Measurements from ENCODE around the gene C19orf44. TPM values are rescaled to one million over a fixed set of nuclear protein-coding genes. Genes with fewer than 3 reads are reported as not detected.
"Not testable (repeated sequence)": the region's sequence is repeated elsewhere in the genome, so short reads cannot be mapped to it uniquely, and the experiment has no call there.

The C19orf44 gene
- total and polyA plus RNA-seq, 8 donors, result 2.4 to 40.3 (median 3.8) TPM; not detected in 1

DNA sequence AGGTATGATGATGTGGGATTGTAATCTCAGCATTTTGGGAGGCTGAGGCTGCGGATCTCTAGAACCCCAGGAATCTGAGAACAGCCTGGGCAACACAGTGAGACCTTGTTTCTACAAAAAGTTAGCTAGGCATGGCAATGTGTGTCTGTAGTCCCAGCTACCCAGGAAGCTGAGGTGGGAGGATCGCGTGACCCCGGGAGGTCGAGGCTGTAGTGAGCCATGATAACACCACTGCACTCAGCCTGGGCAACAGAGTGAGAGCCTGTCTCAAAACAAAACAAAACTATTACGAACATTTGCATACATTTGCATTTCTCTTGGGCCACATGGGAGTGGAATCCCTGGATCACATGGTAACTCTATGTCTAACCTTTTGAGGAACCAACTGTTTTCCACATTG lies 1.6 kb downstream of the C19orf44 start:
- Histone ChIP-seq H3K27me3 (no peaks in the 10 kb centered on the region), H3K4me3 (no peak overlapping the region), H3K36me3 (peaks cover 0 to 25% (median 21%) of the 10 kb centered on the region in 4 donors), H3K27ac (no peak overlapping the region), H3K9me3 (no peaks in the 10 kb centered on the region), H3K4me1 (peaks cover 0 to 49% (median 17%) of the 10 kb centered on the region in 4 donors)
- TF ChIP-seq CTCF (IDR thresholded peaks at IDR 0.05) (no peak), EP300 (IDR thresholded peaks at IDR 0.05) (no peak), POLR2A (IDR thresholded peaks at IDR 0.05) (no peak), POLR2AphosphoS5 (IDR thresholded peaks at IDR 0.05) (no peak)
- intact Hi-C loops (cut with DNase I; ENCODE audit: low total_unique reads), result no loop called here
- 90 to 93% (median 93%) methylated on average over 6 of the region's 6 CpGs for WGBS, 5 donors
- DNase-seq, result no peak

DNA sequence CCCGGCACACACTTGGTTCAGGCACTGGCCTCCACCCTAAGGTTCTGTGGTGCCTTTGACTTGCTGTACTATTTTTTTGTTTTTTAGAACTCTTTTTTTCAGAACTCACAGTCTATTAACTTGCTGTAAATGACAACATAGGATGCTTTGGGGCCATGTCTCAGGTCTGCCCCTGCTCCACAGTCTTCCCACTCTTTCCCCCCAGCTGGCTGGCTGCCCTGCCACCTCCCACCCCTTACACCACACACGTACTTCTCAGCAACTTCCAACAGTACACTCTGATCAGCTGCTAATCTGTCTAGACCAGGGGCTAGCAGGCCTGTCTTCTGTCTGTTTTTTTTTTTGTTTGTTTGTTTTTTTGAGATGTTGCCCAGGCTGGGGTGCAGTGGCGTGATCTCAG lies 8.1 kb downstream of the C19orf44 start:
- 83 to 89% (median 87%) methylated on average over 3 of the region's 3 CpGs for WGBS, 5 donors
- H3K4me1 ChIP-seq, result peaks cover 0 to 6% (median 0%) of the 10 kb centered on the region in 4 donors
- H3K4me3 ChIP-seq, result no peak overlapping the region
- intact Hi-C loops (cut with DNase I; ENCODE audit: low total_unique reads), result no loop called here
- no peaks in the 10 kb centered on the region for H3K9me3 ChIP-seq
- peaks cover 14 to 85% (median 75%) of the 10 kb centered on the region in 4 donors for H3K36me3 ChIP-seq
- TF ChIP-seq POLR2AphosphoS5 (IDR thresholded peaks at IDR 0.05) (no peak), EP300 (IDR thresholded peaks at IDR 0.05) (no peak), POLR2A (IDR thresholded peaks at IDR 0.05) (no peak), CTCF (IDR thresholded peaks at IDR 0.05) (no peak)
- DNase-seq, result no peak
- no peak overlapping the region for H3K27ac ChIP-seq
- H3K27me3 ChIP-seq, result no peaks in the 10 kb centered on the region

- H3K36me3 ChIP-seq, result peaks cover 21 to 95% (median 86%) of the 10 kb centered on the region in 4 donors
- intact Hi-C loops (cut with DNase I; ENCODE audit: low total_unique reads), result not testable (repeated sequence)
- WGBS, 5 donors, result 91 to 95% (median 92%) methylated on average over 10 to 11 of the region's 11 CpGs
These were observed 10.0 kb downstream of the C19orf44 start for GRCh38 chr19:16506161-16506560.

GRCh38 chr19:16506961-16507360 lies 10.8 kb downstream of the C19orf44 start:
- H3K36me3 ChIP-seq, result peaks cover 21 to 95% (median 85%) of the 10 kb centered on the region in 4 donors
- no peak for TF ChIP-seq POLR2AphosphoS5 (IDR thresholded peaks at IDR 0.05)
- no peak for TF ChIP-seq CTCF (IDR thresholded peaks at IDR 0.05)
- no peak for TF ChIP-seq POLR2A (IDR thresholded peaks at IDR 0.05)
- TF ChIP-seq EP300 (IDR thresholded peaks at IDR 0.05), result no peak
- H3K27ac ChIP-seq, result no peak overlapping the region
- no peak overlapping the region for H3K4me3 ChIP-seq
- 84 to 95% (median 91%) methylated on average over 6 of the region's 6 CpGs for WGBS, 5 donors
- DNase-seq, result no peak
- intact Hi-C loops (cut with DNase I; ENCODE audit: low total_unique reads), result no loop called here
- H3K27me3 ChIP-seq, result no peaks in the 10 kb centered on the region
- no peaks in the 10 kb centered on the region for H3K9me3 ChIP-seq
- no peaks in the 10 kb centered on the region for H3K4me1 ChIP-seq

More at GRCh38 chr19:16506161-16506560, 10.0 kb downstream of the C19orf44 start:
- not testable (repeated sequence) for H3K4me1 ChIP-seq, H3K27ac ChIP-seq, H3K9me3 ChIP-seq, DNase-seq, H3K27me3 ChIP-seq, H3K4me3 ChIP-seq

DNA sequence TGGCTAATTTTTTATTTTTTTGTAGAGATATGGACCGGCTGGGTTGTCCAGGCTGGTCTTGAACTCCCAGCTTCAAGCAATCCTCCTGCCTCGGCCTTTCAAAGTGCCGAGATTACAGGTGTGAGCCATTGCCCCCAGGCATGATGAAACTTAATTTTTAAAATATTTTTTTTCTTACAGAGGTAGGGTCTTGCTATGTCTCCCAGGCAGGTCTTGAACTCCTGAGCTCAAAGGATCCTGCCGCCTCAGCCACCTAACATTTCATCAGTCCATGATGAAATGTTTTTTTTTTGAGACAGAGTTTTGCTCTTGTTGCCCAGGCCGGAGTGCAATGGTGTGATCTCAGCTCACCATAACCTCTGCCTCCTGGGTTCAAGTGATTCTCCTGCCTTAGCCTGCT lies 12.4 kb downstream of the C19orf44 start:
- Histone ChIP-seq H3K9me3 (no peaks in the 10 kb centered on the region), H3K4me1 (no peaks in the 10 kb centered on the region), H3K27ac (no peak overlapping the region), H3K36me3 (peaks cover 33 to 95% (median 88%) of the 10 kb centered on the region in 4 donors), H3K27me3 (no peaks in the 10 kb centered on the region), H3K4me3 (no peak overlapping the region)
- TF ChIP-seq POLR2A (IDR thresholded peaks at IDR 0.05) (no peak), EP300 (IDR thresholded peaks at IDR 0.05) (no peak), CTCF (IDR thresholded peaks at IDR 0.05) (no peak), POLR2AphosphoS5 (IDR thresholded peaks at IDR 0.05) (no peak)
- no peak for DNase-seq
- intact Hi-C loops (cut with DNase I; ENCODE audit: low total_unique reads), result no loop called here
- 92 to 98% (median 96%) methylated on average over 5 of the region's 5 CpGs for WGBS, 5 donors
